Activated T-helper 9 cell treated with anti-CD3 and anti-CD28 coated beads, Interleukin-2, amount 50 U/mL, for 16 hours (primary cell): Measurements from ENCODE around the gene IFNL4.
A peak's percentile ranks its signal among the peaks of the same experiment; 100 is the strongest.
"Not testable (repeated sequence)": the region's sequence is repeated elsewhere in the genome, so short reads cannot be mapped to it uniquely, and the experiment has no call there.

ENCODE experiments used
- DNase-seq: peaks from one replicate; pipeline ENCODE4 v3.0.0-alpha.2; 2020; ENCODE audit warnings: low read depth

IFNL4 gene

DNA sequence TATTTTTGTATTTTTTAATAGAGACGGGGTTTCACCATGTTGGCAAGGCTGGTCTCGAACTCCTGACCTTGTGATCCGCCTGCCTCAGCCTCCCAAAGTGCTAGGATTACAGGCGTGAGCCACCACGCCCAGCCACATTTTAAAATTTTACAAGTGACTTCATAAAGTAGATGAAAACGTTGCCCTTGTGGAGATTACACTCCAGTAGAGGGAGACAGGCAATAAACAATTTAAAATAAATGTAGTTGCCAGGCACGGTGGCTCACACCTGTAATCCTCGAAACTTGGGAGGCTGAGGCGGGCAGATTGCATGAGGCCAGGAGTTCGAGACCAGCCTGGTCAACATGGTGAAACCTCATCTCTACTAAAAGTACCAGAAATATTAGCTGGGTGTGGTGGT is 29.5 kb downstream of the IFNL4 start:
- DNase-seq = not testable (repeated sequence)

DNA sequence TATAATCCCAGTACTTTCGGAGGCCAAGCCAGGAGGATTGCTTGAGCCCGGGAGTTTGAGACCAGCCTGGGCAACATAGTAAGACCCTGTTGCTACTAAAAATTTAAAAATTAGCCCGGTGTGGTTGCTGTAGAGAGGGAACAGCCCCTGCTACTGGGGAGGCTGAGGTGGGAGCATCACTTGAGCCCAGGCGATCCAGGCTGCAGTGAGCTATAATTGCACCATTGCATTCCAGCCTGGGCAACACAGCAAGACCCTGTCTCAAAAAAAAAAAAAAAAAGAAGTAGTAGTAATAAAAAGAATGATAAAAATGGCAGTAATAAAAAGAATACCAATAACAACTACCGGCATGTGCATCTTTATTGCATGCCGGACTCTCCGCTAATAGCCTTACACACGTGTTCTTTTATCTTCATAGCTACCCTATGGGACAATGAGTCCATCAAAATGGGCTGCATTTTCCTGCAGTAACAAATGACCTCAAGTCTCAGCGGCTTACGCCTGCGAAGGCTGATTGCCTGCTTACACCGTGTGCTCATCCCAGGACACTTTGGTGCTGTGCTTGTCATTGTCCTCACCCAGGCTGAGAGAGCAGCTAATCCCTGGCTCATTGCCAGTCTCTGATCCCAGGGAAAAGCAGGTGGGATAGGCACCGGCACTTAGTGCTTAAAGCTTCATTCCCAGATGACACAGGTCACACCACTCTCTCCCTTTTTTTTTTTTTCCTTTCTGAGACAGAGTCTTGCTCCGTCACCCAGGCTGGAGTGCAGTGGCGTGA is 30.2 kb downstream of the IFNL4 start:
- DNase-seq = no peak

- DNase-seq = no peak
Observed at GRCh38 chr19:39217094-39217493, 31.6 kb downstream of the IFNL4 start.

GRCh38 chr19:39215323-39215722 is 33.3 kb downstream of the IFNL4 start:
- DNase-seq = not testable (repeated sequence)

GRCh38 chr19:39212375-39212742 is 36.3 kb downstream of the IFNL4 start:
- DNase-seq = peak; percentile 33

- no peak for DNase-seq
Observed at GRCh38 chr19:39211731-39212374, 36.8 kb downstream of the IFNL4 start.

GRCh38 chr19:39209196-39209595 is 39.5 kb downstream of the IFNL4 start:
- DNase-seq = no peak

- DNase-seq = no peak
Observed at GRCh38 chr19:39208175-39208795, 40.4 kb downstream of the IFNL4 start.

DNA sequence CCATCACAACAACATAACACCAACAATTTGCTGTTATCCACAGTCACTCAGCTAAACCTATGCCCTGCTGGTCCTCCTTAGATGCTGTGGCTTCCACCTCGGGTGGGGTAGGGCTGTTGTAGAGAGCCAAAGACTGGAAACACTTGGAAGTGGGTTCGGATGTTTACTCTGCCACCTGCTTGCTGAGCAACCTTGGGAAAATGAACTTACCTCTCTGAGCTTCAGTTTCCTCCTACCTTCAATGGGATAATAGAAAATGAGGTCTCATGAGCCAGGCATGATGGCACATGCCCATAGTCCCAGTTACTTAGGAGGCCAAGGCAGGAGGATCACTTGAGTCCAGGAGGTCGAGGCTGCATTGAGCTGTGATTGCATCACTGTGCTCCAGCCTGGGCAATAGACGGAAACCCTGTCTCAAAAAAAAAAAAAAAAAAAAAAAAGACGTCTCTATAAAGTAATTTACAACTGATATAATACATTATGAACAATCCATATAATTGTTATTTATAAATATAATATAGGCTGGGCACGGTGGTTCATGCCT is 41.3 kb downstream of the IFNL4 start:
- DNase-seq = no peak

DNA sequence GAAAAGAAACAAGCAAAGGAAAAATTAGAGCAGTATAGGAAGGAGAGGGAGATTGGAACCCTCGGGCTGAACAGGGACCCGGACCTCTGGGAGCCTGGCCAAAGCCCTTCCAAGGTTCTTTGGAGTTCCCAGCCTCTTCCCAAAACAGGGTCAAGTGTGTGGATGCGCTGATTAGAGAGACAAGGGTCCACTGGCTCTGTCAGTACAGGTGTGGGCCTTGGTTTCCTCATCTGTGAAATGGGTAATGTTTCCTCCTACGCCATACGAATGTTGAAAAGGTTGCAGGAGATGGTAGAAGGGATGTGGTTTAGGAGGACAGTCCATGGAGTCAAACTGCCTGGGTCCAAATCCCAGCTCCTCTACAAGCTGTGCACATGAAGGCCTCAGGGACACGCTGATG is 42.5 kb downstream of the IFNL4 start:
- DNase-seq = no peak

DNA sequence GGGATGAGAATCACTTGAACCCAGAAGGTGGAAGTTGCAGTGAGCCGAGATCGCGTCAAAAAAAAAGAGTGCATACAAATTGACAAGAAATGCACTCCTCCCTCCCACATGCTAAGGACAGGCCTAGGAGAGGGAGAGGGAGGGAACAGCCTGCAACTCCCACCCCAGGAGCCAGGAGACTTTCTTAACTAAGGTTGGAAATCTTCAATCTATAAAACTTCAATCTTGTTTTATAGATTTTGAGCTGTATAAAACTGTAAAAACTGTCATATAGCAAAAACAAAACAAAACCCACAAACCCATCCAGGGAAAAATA is 43.2 kb downstream of the IFNL4 start:
- DNase-seq = no peak

DNA sequence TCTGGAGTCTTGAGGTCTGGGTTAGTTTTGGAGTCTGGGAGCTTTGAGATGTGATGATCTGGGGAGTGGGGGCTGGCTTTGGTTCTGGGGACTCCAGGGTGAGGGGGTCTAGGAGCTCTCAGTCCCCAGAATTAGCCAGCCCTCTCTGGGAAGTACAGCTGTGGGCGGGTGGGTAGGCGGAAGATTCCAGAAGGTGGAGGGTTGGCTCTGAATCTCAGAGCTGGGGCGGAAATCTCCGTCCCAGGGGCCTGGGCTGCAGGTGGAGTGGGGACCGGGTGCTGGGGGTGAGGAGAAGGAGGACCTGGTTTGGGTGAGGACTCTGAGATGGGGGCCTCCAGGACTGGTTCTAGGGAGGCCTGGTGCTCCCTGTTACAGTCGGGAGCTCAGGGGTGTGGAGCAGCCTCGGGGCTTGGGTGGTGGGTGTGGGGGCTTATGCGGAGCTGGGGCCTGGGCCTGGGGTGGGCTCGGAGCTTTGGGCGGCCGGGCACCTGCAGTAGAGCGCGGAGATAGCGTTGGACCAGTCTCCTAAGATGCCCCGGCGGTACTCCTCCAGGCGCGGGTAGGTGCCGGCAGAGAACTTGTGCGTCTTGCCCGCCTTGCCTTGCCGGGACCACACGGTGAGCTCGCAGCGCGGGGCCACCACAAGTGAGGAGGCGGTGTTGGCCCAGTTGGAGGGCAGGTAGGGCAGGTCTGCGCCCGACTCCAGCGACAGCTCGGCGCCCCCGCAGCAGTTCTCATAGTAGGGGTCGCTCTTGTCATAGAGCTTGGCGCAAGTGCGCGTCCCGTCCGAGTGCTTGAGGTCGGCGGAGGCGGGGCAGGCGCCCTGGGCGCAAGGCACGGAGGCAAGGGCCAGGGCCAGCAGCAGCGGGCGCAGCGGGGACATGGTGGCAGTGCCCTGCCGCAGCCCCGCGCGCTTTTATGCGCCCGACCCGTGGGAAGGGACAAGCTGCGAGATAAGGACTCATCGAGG is 45.0 kb downstream of the IFNL4 start, which contains the start of gene SYCN:
TSS of gene SYCN (minus strand) at position 892 of the 970 bp plus-strand sequence. CDS start at position 883, 9 bp downstream.
- no peak for DNase-seq

DNA sequence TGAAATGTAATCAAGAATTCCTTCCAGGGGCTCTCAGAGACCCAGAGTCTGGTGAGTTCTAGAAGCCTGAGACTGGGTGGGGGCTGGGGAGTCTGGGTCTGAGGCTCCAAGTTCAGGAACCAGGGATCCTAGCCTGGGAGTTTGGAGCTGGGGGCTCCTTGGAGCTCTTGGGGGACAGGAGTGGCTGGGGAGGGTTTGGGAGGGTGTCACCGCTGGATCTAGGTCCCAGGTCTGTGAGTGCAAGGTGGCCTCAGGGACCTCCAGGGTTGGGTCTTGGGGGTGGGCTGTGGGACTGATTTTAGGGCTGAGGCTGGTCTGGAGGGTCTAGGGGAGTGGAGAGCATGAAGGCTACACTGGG is 45.7 kb downstream of the IFNL4 start:
- DNase-seq = no peak

DNA sequence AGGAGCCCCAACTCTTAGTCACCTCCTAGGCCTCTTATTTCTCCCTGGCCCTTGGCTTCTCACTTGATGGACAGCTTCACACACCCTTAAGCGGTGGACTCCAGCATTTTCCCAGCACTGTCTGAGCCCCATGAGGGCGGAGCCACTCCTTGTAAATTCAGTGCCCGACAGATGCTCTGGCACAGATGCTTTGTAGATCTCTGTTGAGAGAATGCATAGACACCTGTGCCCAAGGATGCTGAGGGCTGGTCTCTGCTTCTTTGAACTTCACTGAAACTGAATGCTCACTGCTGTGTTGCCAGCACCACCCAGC is 47.9 kb downstream of the IFNL4 start:
- DNase-seq = no peak

- no peak for DNase-seq
Observed at GRCh38 chr19:39200066-39200802, 48.4 kb downstream of the IFNL4 start.

- no peak for DNase-seq
Observed at GRCh38 chr19:39199025-39199424, 49.6 kb downstream of the IFNL4 start.

DNA sequence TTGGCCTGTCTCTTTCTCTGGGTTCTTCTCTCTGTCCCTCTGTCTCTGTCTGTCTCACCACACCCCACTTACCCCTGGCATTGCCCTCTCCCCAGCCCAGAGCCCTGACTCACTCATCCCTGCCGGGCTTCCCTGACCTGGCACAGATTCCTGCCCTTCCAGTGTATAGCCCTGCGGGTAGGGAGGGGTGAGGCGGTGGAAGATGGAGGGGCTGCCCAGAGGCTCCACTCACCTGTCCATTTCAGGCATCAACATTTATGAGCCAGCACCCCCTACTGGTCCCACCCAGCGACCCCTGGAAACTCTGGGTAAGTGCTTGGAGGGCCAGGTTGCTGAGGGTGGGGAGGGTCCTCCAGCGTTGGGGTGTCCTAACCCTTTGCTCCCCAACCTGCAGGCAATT is 50.8 kb downstream of the IFNL4 start:
- no peak for DNase-seq

DNA sequence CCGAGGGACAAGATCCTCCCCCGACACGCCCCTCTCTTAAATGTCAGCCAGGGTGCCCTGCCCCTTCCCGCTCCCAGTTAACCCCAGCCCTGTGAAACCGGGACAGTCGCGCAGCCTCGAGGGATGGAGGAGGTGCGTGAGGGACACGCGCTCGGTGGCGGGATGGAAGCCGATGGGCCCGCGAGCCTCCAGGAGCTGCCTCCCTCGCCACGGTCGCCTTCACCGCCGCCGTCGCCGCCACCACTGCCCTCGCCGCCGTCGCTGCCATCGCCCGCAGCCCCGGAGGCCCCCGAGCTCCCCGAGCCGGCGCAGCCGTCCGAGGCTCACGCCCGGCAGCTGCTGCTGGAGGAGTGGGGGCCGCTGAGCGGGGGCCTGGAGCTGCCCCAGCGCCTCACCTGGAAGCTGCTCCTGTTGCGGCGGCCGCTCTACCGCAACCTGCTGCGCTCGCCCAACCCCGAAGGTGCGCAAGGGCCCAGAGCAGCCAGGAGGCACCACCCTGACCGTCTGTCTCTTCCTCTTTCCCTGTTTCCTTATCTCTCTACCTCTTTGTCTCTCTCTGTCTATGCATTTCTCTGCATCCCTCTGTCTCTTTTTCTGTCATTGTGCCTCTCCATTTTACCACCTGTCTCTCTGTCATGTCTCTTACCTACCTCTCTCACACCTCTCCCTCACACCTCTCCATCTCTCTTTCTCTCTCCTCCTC is 51.6 kb downstream of the IFNL4 start, which contains the start of gene NCCRP1:
TSS of gene NCCRP1 (plus strand) at position 105 of the 703 bp plus-strand sequence. CDS start at position 124, 19 bp downstream.
- no peak for DNase-seq

- no peak for DNase-seq
Observed at GRCh38 chr19:39196320-39196719, 52.3 kb downstream of the IFNL4 start.
